Liver (tissue), 9 donors: Measurements from ENCODE around the gene ZNF132. TPM values are rescaled to one million over a fixed set of nuclear protein-coding genes. Genes with fewer than 3 reads are reported as not detected.
A peak's percentile ranks its signal among the peaks of the same experiment; 100 is the strongest.

Source experiments
- DNase-seq: peaks from one replicate; pipeline ENCODE4 v3.0.0-alpha.2; 2017; ENCODE audit warnings: low spot score
- H3K27ac ChIP-seq, 2 donors: one replicate each; pipeline ENCODE4 v1.7.0; 2013; ENCODE audit warnings: inconsistent platforms in 2 of 2, low read length in 2 of 2, control low read depth in 1 of 2, low read depth in 1 of 2, mild to moderate bottlenecking in 1 of 2
- H3K27me3 ChIP-seq, 4 donors: one replicate each; pipeline versions ENCODE4 v1.6.1 to v1.7.0; 2013; ENCODE audit warnings: low read length in 3 of 4, inconsistent platforms in 1 of 4, mild to moderate bottlenecking in 1 of 4, moderate library complexity in 1 of 4; ENCODE audit not compliant: control insufficient read depth in 4 of 4, insufficient read depth in 4 of 4
- H3K36me3 ChIP-seq, 4 donors: one replicate each; pipeline versions ENCODE4 v1.6.1 to v1.7.0; 2013; ENCODE audit warnings: low read length in 3 of 4, mild to moderate bottlenecking in 3 of 4, low read depth in 1 of 4, moderate library complexity in 1 of 4; ENCODE audit not compliant: control insufficient read depth in 4 of 4, insufficient read depth in 3 of 4
- H3K4me1 ChIP-seq, 4 donors: one replicate each; pipeline versions ENCODE4 v1.6.1 to v1.7.0; 2013; ENCODE audit warnings: low read length in 3 of 4, mild to moderate bottlenecking in 3 of 4, moderate library complexity in 1 of 4; ENCODE audit not compliant: control insufficient read depth in 4 of 4, insufficient read depth in 4 of 4
- H3K4me3 ChIP-seq, 3 donors: one replicate each; pipeline versions ENCODE4 v1.6.1 to v1.7.0; 2013; ENCODE audit warnings: low read length in 3 of 3, control low read depth in 1 of 3, low read depth in 1 of 3, mild to moderate bottlenecking in 1 of 3
- H3K9ac ChIP-seq, 2 donors: one replicate each; pipeline ENCODE4 v1.7.0; 2013; ENCODE audit warnings: low read length in 2 of 2, mild to moderate bottlenecking in 2 of 2, moderate library complexity in 2 of 2, control low read depth in 1 of 2, low read depth in 1 of 2
- H3K9me3 ChIP-seq, 4 donors: one replicate each; pipeline versions ENCODE4 v1.6.1 to v1.7.0; 2013; ENCODE audit warnings: low read length in 3 of 4; ENCODE audit not compliant: control insufficient read depth in 4 of 4
- ATF3 ChIP-seq: IDR thresholded peaks from 2 replicates; pipeline ENCODE4 v1.6.1; 2016; ENCODE audit warnings: antibody characterized with exemption
- CTCF ChIP-seq: fragments of 150-350 bp; IDR thresholded peaks from 2 replicates; pipeline ENCODE4 v1.5.1; 2017; ENCODE audit warnings: improper control_type of control experiment, low read depth, low read length; ENCODE audit not compliant: missing input control
- EGR1 ChIP-seq, 2 donors: IDR thresholded peaks; 2 replicates each; pipeline ENCODE4 v1.6.1; 2016 to 2018; ENCODE audit warnings: antibody characterized with exemption in 2 of 2, low read depth in 2 of 2
- FOXA1 ChIP-seq: IDR thresholded peaks from 2 replicates; pipeline ENCODE4 v1.6.1; 2016; ENCODE audit warnings: antibody characterized with exemption
- FOXA2 ChIP-seq: IDR thresholded peaks from 2 replicates; pipeline ENCODE4 v1.6.1; 2016; ENCODE audit warnings: antibody characterized with exemption
- GABPA ChIP-seq, 2 donors: IDR thresholded peaks in 1 of 2; conservative IDR thresholded peaks in 1 of 2; 2 replicates each; pipeline ENCODE4 v1.6.1; 2016; ENCODE audit warnings: antibody characterized with exemption in 2 of 2, mild to moderate bottlenecking in 1 of 2, moderate library complexity in 1 of 2
- HNF4G ChIP-seq: IDR thresholded peaks from 2 replicates; pipeline ENCODE4 v1.6.1; 2016; ENCODE audit warnings: antibody characterized with exemption
- JUND ChIP-seq, 2 donors: IDR thresholded peaks; 2 replicates each; pipeline ENCODE4 v1.6.1; 2016; ENCODE audit warnings: antibody characterized with exemption in 2 of 2
- NR2F2 ChIP-seq: IDR thresholded peaks from 2 replicates; pipeline ENCODE4 v1.6.1; 2016; ENCODE audit warnings: antibody characterized with exemption
- RAD21 ChIP-seq, 2 donors: IDR thresholded peaks; 2 replicates each; pipeline ENCODE4 v1.6.1; 2016; ENCODE audit warnings: antibody characterized with exemption in 2 of 2, mild to moderate bottlenecking in 2 of 2
- REST ChIP-seq: IDR thresholded peaks from 2 replicates; pipeline ENCODE4 v1.6.1; 2016; ENCODE audit warnings: antibody characterized with exemption, mild to moderate bottlenecking
- RXRA ChIP-seq, 2 donors: IDR thresholded peaks; 2 replicates each; pipeline ENCODE4 v1.6.1; 2017 to 2018; ENCODE audit warnings: antibody characterized with exemption in 2 of 2, mild to moderate bottlenecking in 1 of 2
- SP1 ChIP-seq: IDR thresholded peaks from 2 replicates; pipeline ENCODE4 v1.6.1; 2018; ENCODE audit warnings: antibody characterized with exemption, mild to moderate bottlenecking
- TAF1 ChIP-seq: conservative IDR thresholded peaks from 2 replicates; pipeline ENCODE4 v1.6.1; 2016; ENCODE audit warnings: antibody characterized with exemption, mild to moderate bottlenecking
- YY1 ChIP-seq: IDR thresholded peaks from 2 replicates; pipeline ENCODE4 v1.6.1; 2016; ENCODE audit warnings: antibody characterized with exemption, mild to moderate bottlenecking
- ZBTB33 ChIP-seq: IDR thresholded peaks from 2 replicates; pipeline ENCODE4 v1.6.1; 2016; ENCODE audit warnings: antibody characterized with exemption
- polyA plus RNA-seq, 2 donors: library from polyadenylated mRNA; stranded (reverse) in 1 of 2; unstranded in 1 of 2; fragments of 200-250 nt in 1 of 2; fragments of >200 nt in 1 of 2; fragmentation: Nextera tagmentation in 1 of 2; extraction: Ambion mirVana in 1 of 2; gene quantifications; one replicate each; pipeline versions ENCODE4 v1.2.1 to v1.2.3, GENCODE V29; 2013 to 2015
- total RNA-seq, 2 donors: library from RNA; depleted of rRNA; stranded (reverse); fragments of >200 nt; gene quantifications; one replicate each; pipeline ENCODE4 v1.2.3, GENCODE V29; 2014
- donor health status: healthy.
- donor health status: healthy.
- donor health status: healthy.
- donor health status: healthy.
- donor health status: healthy.

ZNF132 gene
- total and polyA plus RNA-seq, 4 donors, result 0.64 to 2.0 (median 1.0) TPM

DNA sequence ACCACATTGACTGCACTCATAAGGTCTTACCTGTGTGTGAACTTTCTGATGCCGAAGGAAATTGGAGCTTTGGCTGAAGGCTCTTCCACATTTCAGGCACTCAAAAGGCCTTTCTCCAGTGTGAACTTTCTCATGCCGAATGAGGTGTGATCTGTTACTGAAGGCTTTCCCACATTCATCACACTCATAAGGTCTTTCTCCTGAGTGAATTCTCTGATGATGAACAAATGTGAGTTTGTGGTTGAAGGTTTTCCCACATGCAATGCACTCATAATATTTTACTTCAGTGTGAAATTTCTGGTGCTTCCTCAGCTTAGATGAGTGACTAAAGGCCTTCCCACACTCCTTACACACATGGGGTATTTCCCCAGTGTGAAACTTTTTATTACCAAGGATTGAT lies 5.7 kb downstream of the ZNF132 start (continued):
- no peak for TF ChIP-seq ZBTB33
- TF ChIP-seq TAF1, result no peak
- no peak for TF ChIP-seq RXRA (IDR thresholded peaks at IDR 0.05)

- H3K36me3 ChIP-seq, result peaks cover 8 to 18% (median 16%) of the 10 kb centered on the region in 4 donors
- peaks cover 57 to 84% (median 74%) of the 10 kb centered on the region in 4 donors for H3K9me3 ChIP-seq
- peak overlapping the region in 2 of 3 donors; percentile 7 to 50 for H3K4me3 ChIP-seq
- TF ChIP-seq FOXA2, result no peak
- TF ChIP-seq HNF4G, result no peak
- TF ChIP-seq EGR1 (IDR thresholded peaks at IDR 0.05; ENCODE audit: low read depth in 2 of 2), result no peak
- TF ChIP-seq ZBTB33, result no peak
- TF ChIP-seq JUND (IDR thresholded peaks at IDR 0.05), result no peak
- TF ChIP-seq YY1, result no peak
- no peak for TF ChIP-seq ATF3
- no peak for TF ChIP-seq FOXA1
- no peak for TF ChIP-seq REST
- no peak for TF ChIP-seq TAF1
- no peak for TF ChIP-seq RAD21 (IDR thresholded peaks at IDR 0.05)
- TF ChIP-seq CTCF, result no peak
- no peak for TF ChIP-seq NR2F2
- no peak for TF ChIP-seq SP1
- TF ChIP-seq RXRA (IDR thresholded peaks at IDR 0.05), result no peak
- TF ChIP-seq GABPA (IDR thresholded peaks at IDR 0.05 in 1 of 2, conservative IDR thresholded peaks at IDR 0.05 in 1 of 2), result no peak
- no peaks in the 10 kb centered on the region for H3K4me1 ChIP-seq
- no peak for DNase-seq
- no peak overlapping the region for H3K9ac ChIP-seq
- H3K27ac ChIP-seq, result no peak overlapping the region
- no peaks in the 10 kb centered on the region for H3K27me3 ChIP-seq
These were observed 10.2 kb downstream of the ZNF132 start for GRCh38 chr19:58429745-58430144.
